Loucy (cell line): ENCODE results near the gene LNP1.

Source experiments
- CTCF ChIP-seq: fragments of 200-600 bp; sonication (generic); conservative IDR thresholded peaks from 2 replicates; pipeline ENCODE4 v1.5.1; 2014; ENCODE audit warnings: mild to moderate bottlenecking, antibody characterized with exemption, low read length
- EZH2phosphoT487 ChIP-seq: fragments of 200-600 bp; IDR thresholded peaks from 2 replicates; pipeline ENCODE4 v1.6.1; 2018; ENCODE audit warnings: antibody characterized with exemption, mild to moderate bottlenecking, moderate library complexity, borderline replicate concordance

DNA sequence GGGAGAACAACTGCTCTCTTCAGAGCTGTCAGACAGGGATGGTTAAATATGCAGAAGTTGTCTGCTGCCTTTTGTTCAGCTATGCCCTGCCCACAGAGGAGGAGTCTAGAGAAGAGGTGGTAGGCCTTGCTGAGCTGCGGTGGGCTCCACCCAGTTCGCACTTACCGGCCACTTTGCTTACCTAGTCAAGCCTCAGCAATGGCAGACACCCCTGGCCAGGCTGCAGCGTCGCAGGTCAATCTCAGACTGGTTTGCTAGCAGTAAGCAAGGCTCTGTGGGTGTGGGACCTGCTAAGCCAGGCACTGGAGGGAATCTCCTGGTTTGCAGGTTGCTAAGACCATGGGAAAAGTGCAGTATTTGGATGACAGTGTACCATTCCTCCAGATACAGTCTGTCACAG, 78.7 kb downstream of the LNP1 start:
- TF ChIP-seq CTCF (no peak), EZH2phosphoT487 (no peak)
